ENCODE data around the gene ALOX5. TPM values are rescaled to one million over a fixed set of nuclear protein-coding genes. Genes with fewer than 3 reads are reported as not detected.
A peak's percentile ranks its signal among the peaks of the same experiment; 100 is the strongest.

Gene ALOX5
- total and polyA plus RNA-seq, 2 donors (not counting 1 experiment from before 2014, with no cell fraction given) = 354 to 888 TPM

- WGBS (ENCODE audit: insufficient coverage) = 100% methylated on average over 1 of the region's 3 CpGs
- H2AFZ ChIP-seq (ENCODE audit: insufficient read depth, low read depth, low read length, poor library complexity, severe bottlenecking) = no peak overlapping the region
- peaks cover 0 to 34% of the 10 kb centered on the region in 2 experiments for H3K36me3 ChIP-seq (replicated peaks in 1 of 2; ENCODE audit: control extremely low read depth in 1 of 2, control insufficient read depth in 1 of 2, extremely low read depth in 1 of 2, insufficient read depth in 2 of 2, low read length in 1 of 2)
- H3K4me1 Mint-ChIP-seq = peaks cover 14% of the 10 kb centered on the region
- intact Hi-C loops (cut with micrococcal nuclease) = no loop called here
- peaks cover 18% of the 10 kb centered on the region for H4K20me1 ChIP-seq (ENCODE audit: control insufficient read depth, insufficient read depth, low read length, poor library complexity, severe bottlenecking)
- peaks cover 48% of the 10 kb centered on the region for H3K79me2 ChIP-seq (ENCODE audit: control insufficient read depth, insufficient read depth, low read length)
- no peak overlapping the region for H3K9ac ChIP-seq (ENCODE audit: low read length)
- peak overlapping the region; percentile 53 for H3K27ac Mint-ChIP-seq
- no peaks in the 10 kb centered on the region for H3K27me3 ChIP-seq (replicated peaks in 1 of 4; ENCODE audit: control extremely low read depth in 1 of 4, control insufficient read depth in 3 of 4, insufficient read depth in 4 of 4, low read length in 3 of 4)
- ChIA-PET CTCF (no interaction called here), POLR2A (no interaction called here)
- H3K4me3 Mint-ChIP-seq = no peak overlapping the region
- H3K4me3 ChIP-seq (ENCODE audit: control extremely low read depth in 1 of 5, extremely low read depth in 1 of 5, insufficient read depth in 1 of 5, low read depth in 2 of 5, low read length in 4 of 5) = no peak overlapping the region
- ATAC-seq (ENCODE audit: low read depth) (no peak), DNase-seq (no peak)
- H3K27ac ChIP-seq (ENCODE audit: low read length in 2 of 2) = no peak overlapping the region
- peaks cover 0 to 9% (median 9%) of the 10 kb centered on the region in 3 donors for H3K9me3 ChIP-seq (ENCODE audit: control extremely low read depth in 1 of 3, control insufficient read depth in 2 of 3, insufficient read depth in 1 of 3, low read length in 2 of 3)
- no peaks in the 10 kb centered on the region for H3K4me1 ChIP-seq (ENCODE audit: control insufficient read depth in 2 of 2, insufficient read depth in 2 of 2, low read length in 2 of 2)
- TF ChIP-seq CTCF (IDR thresholded peaks at IDR 0.05) (no peak), EZH2 (IDR thresholded peaks at IDR 0.05; ENCODE audit: borderline replicate concordance, insufficient read depth, low read depth, low read length, poor library complexity, severe bottlenecking) (no peak)
- no peaks in the 10 kb centered on the region for H3K27me3 Mint-ChIP-seq
- peaks cover 5% of the 10 kb centered on the region for H3K9me3 Mint-ChIP-seq (ENCODE audit: insufficient read depth)
- no peak overlapping the region for H3K4me2 ChIP-seq (replicated peaks; ENCODE audit: low read depth, low read length, poor library complexity, severe bottlenecking)
Measured at GRCh38 chr10:45483002-45483401, 109.0 kb downstream of the ALOX5 start.

- CTCF ChIA-PET = interaction anchor here (2.0 kb wide), 1 partner anchor 237 kb away, joined by 4 read pairs; no protein-coding TSS in a partner anchor
- Histone ChIP-seq H3K9me3 (ENCODE audit: control extremely low read depth in 1 of 3, control insufficient read depth in 2 of 3, insufficient read depth in 1 of 3, low read length in 2 of 3) (peaks cover 0 to 4% (median 0%) of the 10 kb centered on the region in 3 donors), H3K4me2 (replicated peaks; ENCODE audit: low read depth, low read length, poor library complexity, severe bottlenecking) (no peak overlapping the region), H3K27me3 (replicated peaks in 1 of 4; ENCODE audit: control extremely low read depth in 1 of 4, control insufficient read depth in 3 of 4, insufficient read depth in 4 of 4, low read length in 3 of 4) (no peaks in the 10 kb centered on the region), H3K27ac (ENCODE audit: low read length in 2 of 2) (no peak overlapping the region), H4K20me1 (ENCODE audit: control insufficient read depth, insufficient read depth, low read length, poor library complexity, severe bottlenecking) (peaks cover 32% of the 10 kb centered on the region), H3K36me3 (replicated peaks in 1 of 2; ENCODE audit: control extremely low read depth in 1 of 2, control insufficient read depth in 1 of 2, extremely low read depth in 1 of 2, insufficient read depth in 2 of 2, low read length in 1 of 2) (peaks cover 2 to 35% of the 10 kb centered on the region in 2 experiments), H3K79me2 (ENCODE audit: control insufficient read depth, insufficient read depth, low read length) (peaks cover 60% of the 10 kb centered on the region), H3K4me3 (ENCODE audit: control extremely low read depth in 1 of 5, extremely low read depth in 1 of 5, insufficient read depth in 1 of 5, low read depth in 2 of 5, low read length in 4 of 5) (no peak overlapping the region), H3K9ac (ENCODE audit: low read length) (no peak overlapping the region), H3K4me1 (ENCODE audit: control insufficient read depth in 2 of 2, insufficient read depth in 2 of 2, low read length in 2 of 2) (no peaks in the 10 kb centered on the region), H2AFZ (ENCODE audit: insufficient read depth, low read depth, low read length, poor library complexity, severe bottlenecking) (no peak overlapping the region)
- Mint-ChIP-seq H3K9me3 (ENCODE audit: insufficient read depth) (no peaks in the 10 kb centered on the region), H3K4me3 (no peak overlapping the region), H3K27ac (no peak overlapping the region), H3K4me1 (peaks cover 27% of the 10 kb centered on the region), H3K27me3 (no peaks in the 10 kb centered on the region)
- ATAC-seq (ENCODE audit: low read depth) (no peak), DNase-seq (no peak)
- no peak for TF ChIP-seq CTCF (IDR thresholded peaks at IDR 0.05)
- TF ChIP-seq EZH2 (IDR thresholded peaks at IDR 0.05; ENCODE audit: borderline replicate concordance, insufficient read depth, low read depth, low read length, poor library complexity, severe bottlenecking) = no peak
- 94% methylated on average over 2 of the region's 2 CpGs for WGBS (ENCODE audit: insufficient coverage)
- POLR2A ChIA-PET = no interaction called here
- intact Hi-C loops (cut with micrococcal nuclease) = no loop called here
Measured at GRCh38 chr10:45487735-45488134, 113.7 kb downstream of the ALOX5 start.
